T-helper 1 cell treated with Interleukin-12 subunit alpha and Interleukin-12 subunit beta and Interleukin-4 antibody, amounts not matched to agents 30 ng/mL and 1 ng/mL, for 36 hours (primary cell): Measurements from ENCODE around the gene SNX10. TPM values are rescaled to one million over a fixed set of nuclear protein-coding genes. Genes with fewer than 3 reads are reported as not detected.

Experiments used
- intact Hi-C: fragments of 100-400 bp; cut with micrococcal nuclease; formaldehyde crosslinking; loops from one replicate; pipeline ENCODE4 v1.15.1; 2024
- total RNA-seq: library from RNA; stranded (reverse); gene quantifications from 2 replicates; pipeline ENCODE4 v1.2.3, GENCODE V29; 2022

Gene SNX10
- total RNA-seq, 1 donor from 2014 or later: 43.1 TPM

DNA sequence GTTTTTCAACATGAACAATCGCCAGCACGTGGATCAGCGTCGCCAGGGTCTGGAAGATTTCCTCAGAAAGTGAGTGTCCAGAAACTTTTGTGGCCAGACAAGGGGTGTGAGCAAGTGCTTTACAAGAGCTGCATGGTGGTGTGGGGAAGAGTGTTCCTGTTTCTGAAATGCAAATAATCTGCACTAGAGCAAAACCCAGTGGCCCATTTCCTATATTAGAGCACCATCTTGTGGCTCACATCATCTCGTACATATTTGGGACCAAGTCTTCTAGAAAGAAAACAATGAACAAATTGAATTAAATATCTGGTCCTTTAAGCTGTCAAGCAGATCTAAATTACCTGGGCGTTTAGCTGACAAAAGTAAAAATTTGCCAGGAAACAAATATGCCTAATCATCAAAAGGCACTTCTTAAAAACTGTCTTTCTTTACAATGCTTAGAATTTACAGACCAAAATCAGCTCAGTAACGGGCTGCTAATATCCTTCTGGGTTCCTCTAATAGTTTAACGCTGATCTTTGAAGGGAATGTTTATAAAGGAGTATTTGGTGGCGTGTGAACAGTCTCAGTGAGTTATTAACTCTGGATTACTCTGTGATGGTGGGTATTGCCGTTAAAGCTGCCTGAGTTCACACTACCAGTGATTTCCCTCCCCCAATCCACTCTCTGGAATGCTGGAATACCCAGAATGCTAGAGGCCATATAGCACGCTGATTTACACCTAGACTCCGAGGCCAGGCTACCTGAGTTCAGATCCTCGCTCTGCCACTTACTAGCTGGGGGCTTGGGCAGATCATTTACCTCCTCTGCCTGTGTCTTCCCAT is 73.6 kb downstream of the SNX10 start:
- intact Hi-C loops: loop anchor here (1.0 kb wide), 11 partner anchors 74 to 503 kb away; partner anchors contain the start of gene SNX10

DNA sequence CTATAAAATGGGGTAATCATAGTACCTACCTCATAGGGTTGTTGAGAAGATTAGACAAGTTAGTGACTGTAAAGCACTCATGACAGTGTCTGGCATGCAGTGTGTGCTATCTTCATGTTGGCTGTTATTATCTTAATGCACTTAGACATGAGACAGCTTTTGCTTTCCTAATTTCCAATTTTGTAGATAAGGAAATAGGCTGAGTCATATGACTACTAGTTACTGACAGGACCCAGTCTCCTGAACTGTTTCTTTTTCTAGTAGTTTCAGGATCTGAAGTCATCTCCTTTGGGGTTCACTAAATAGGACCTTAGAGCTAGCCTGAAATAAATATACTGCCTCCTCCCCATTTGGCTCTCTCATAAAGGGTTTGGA is 74.2 kb downstream of the SNX10 start:
- intact Hi-C loops: loop anchor here (1.0 kb wide), 11 partner anchors 75 to 504 kb away; partner anchors contain the start of gene SNX10

DNA sequence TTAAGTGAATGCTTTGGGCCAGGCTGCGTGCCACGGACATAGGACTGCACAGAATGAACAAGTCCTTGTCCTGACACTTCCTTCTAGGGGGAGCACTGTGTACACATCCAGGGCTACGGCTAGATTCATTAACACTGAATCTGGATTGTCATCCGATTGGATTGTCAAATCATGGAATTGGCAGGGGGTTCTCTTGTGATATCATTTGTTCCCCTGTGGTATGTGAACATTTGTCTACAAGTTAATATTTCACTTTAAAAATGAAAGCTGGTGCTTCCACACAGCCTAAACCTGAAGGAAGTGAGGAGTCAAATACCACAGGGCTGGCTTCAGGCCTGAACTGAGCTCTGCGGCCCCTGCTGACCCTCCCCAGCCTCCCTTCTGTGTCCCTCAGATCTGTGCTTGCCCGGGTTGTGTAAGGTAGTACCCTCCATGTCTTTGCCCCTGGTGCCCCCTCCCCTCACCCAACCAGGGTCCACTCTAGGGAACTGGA is 75.6 kb downstream of the SNX10 start:
- intact Hi-C loops: no loop called here

DNA sequence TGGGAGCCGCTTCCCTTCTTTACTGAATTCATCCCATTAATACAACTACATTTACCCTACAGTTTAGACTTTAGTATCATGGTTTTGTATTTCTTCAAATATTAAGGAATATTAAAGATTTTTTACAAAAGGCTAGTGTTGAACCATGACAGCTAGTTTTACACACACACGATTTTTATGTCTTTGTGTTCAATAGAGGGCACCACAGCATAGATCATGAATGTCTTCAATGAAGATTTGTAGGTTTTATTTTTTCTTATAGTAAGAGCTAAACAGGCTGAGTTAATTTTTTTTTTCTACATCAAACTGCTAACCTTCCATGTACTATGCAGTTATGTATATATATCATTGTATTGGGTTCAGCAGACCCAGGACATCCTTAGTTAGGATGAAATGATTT is 76.9 kb downstream of the SNX10 start:
- intact Hi-C loops: no loop called here

DNA sequence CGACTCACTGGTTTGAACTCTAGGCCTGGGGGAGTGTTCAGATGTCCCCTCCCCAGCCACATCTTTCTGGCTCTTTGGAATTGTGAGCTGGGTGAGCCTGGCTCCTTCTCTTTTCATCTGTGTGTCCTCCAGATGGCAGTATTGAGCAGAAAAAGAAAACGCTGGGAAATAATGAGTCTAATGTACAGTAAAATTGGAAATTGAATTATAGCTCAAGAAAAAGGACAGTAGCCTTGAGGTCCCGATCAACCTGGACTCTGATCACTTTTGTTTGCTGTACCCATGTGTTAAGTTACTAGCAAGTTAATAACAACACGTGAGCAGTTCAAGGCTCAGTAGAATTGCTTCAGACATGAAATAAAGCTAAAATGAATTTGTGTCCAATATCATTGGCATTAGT is 77.9 kb downstream of the SNX10 start:
- intact Hi-C loops: loop anchor here (1.0 kb wide), 4 partner anchors 8 to 792 kb away; no protein-coding TSS in a partner anchor

DNA sequence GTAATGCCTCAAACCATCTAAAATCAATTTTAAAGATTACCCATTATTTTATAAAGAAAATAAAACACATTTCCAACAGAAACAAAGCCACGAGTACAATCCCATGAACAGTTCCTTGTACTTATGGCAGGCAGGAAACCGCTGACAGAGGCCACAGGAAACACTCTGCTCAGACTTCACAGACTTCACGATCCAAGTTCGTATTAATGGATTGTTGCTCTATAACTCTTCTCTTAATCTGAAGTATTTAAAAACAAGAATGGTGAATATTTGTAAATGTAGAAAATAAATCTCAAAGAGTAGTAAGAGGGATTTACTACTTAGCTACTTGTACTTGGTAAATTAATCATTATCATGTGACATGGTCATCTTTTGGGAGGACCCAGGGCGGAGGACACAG is 78.3 kb downstream of the SNX10 start:
- intact Hi-C loops: loop anchor here (5.0 kb wide), 1 partner anchor 492 kb away; the partner anchor contains the start of gene SKAP2

DNA sequence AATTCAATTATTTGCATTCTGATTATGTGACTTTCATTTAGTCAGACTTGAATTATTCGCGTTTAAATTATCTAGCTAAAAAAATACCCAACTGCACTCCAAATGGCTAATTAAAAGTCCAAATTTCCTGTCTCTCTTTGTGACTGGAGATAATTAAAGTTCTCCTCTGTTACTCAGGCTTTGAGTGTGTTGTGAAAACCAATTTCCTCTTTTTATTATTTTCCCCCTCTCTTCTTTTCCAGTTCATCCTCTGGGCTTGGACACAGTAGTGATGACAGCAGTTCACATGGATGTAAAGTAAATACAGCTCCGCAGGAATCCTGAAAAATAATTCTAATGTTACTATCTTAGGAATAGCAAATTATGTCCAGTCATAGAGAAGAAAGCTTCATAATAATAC is 80.6 kb downstream of the SNX10 start:
- intact Hi-C loops: loop anchor here (5.0 kb wide), 1 partner anchor 490 kb away; the partner anchor contains the start of gene SKAP2

DNA sequence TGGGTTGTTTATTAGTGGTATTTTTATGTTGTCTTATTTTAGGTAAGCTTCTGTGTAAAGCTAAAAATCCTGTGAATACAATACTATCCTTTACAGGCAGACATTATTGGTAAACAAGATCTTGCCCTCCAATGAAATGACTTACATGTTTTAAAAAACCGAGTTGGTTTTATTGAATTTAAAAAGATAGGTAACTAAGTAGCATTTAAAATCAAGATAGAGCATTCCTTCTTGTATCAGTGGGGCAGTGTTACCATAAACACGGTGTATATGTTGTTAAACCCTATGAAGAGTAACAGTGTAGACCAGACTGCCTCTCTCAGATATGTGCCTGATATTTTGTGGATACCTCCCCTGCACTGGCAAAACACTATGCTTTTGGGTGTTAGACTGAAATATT is 81.0 kb downstream of the SNX10 start:
- intact Hi-C loops: loop anchor here (5.0 kb wide), 1 partner anchor 490 kb away; the partner anchor contains the start of gene SKAP2

DNA sequence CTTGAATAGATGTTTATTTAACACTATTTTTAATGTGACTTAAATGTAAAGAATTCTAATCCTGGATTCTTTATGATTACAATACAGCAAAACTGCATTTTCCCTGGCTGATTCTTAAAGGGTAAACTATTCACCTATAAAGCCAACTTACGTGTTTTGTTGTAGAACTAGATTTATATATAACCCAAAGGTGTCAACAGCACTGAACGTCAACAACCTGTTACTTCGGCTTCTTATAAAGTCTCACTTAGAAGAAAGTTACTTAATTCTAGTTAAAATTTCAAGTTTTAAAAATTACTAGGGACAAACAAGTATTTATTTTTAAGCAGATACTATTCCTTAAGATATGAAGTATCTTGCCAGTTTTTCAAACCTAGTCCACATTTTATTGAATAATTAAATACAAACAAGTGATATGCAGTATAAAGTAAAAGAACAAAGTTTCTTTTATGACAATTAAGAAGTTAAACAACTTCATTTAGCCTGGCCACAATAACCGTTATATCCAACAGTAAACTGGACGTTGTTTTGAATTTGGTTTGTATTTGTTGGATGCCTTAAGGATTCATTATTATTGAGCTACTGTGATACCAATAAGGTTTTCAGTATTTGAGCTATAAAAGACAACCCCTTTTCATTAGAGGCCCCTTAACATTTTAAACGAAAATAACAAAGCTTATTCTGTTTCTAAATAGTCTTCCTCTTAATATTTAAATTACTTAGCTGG is 83.1 kb downstream of the SNX10 start:
- intact Hi-C loops: loop anchor here (5.0 kb wide), 1 partner anchor 487 kb away; the partner anchor contains the start of gene SKAP2

DNA sequence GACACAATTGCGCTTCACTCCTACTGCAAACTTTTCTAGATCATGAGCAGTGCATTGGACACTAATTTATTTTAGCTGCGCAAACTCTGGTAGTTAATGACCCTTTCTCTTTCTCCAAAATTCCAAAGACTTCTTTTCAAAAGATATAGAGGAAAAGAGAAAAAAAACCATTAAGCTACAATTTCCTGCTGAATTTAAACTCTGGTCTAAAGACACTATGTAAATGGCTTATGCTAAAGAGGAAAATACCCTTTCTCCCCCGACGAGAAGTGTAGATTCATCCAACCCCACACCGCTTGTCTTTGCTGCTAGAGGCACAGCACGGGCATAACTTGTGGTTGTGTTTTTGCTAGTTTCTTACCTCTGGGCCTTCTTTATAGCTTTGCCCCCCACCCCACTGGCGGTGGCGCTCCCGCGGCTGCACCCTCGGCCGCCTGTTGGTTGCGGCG is 84.1 kb downstream of the SNX10 start:
- intact Hi-C loops: loop anchor here (2.0 kb wide), 4 partner anchors 23 to 785 kb away; no protein-coding TSS in a partner anchor

DNA sequence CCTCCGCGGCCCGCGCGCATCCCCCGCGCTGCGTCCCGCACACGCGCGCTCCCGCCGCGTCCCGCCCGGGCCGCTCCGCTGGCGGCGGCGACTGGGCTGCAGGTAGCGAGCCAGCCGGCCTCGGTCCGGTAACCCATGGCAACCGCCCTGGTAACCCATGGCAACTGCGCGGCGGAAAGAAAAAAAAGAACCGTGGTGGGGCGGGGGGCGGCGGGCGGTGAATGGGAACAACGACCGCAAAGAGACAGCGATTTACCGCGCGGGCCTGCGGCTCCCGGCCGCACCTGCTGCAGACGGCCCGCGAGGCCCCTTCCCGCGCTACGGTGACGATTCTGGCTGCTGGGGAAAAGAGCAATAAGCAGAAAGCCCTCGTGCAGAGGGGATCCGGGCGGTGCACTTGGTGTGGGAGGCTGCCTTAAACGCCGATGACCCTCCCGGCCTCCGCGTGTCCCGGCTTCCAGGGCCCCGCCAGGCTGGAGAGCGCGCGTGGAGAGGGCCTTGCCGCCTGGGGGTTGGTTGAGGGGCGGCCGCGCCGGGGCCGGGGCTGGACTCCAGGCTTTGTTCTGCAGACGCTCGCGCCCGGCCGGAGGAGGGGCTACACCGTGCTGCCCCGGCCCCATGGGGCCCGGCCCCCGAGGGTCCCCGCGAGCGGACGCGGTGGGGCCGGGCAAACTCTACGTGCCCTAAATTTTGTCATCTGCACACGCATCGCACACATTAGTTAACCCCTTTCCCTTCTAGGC is 84.7 kb downstream of the SNX10 start:
- intact Hi-C loops: loop anchor here (2.0 kb wide), 4 partner anchors 22 to 784 kb away; no protein-coding TSS in a partner anchor

DNA sequence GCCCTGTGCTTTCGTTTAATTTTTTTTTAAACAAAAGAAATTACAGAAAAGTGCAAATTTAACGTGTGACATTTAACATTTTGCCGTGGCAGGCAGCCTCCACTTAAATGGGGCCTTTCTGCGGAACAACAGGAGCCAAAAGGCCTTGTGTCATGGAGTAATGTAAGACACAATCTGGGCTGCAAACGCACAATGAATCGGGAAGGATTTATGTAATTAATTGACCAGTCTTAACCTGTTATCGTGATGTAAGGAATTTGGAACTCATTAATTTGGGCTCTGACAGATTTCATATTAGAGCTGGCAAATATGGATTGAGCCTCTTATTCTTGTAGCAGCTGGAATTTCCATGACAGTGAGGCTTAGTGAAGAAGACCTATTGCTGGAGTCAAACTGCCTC is 86.4 kb downstream of the SNX10 start:
- intact Hi-C loops: no loop called here

DNA sequence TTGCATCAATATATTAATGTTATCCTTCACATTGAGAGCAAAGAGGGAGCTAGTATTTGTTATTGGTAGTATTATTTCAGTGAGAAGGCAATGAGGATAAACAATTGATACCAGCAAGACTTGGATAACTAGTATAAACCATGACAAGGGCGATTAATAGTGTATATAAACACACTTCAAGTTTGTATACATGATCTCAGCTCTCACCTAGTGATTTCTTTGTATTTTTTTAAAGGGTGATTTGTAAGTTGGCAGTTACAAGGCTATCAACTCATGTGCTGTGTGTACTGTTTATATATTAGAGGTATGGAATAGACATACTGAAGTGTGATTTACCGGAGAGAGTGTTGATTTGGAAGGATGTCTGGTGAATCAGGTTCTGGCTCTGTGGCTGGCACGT is 88.0 kb downstream of the SNX10 start:
- intact Hi-C loops: no loop called here

DNA sequence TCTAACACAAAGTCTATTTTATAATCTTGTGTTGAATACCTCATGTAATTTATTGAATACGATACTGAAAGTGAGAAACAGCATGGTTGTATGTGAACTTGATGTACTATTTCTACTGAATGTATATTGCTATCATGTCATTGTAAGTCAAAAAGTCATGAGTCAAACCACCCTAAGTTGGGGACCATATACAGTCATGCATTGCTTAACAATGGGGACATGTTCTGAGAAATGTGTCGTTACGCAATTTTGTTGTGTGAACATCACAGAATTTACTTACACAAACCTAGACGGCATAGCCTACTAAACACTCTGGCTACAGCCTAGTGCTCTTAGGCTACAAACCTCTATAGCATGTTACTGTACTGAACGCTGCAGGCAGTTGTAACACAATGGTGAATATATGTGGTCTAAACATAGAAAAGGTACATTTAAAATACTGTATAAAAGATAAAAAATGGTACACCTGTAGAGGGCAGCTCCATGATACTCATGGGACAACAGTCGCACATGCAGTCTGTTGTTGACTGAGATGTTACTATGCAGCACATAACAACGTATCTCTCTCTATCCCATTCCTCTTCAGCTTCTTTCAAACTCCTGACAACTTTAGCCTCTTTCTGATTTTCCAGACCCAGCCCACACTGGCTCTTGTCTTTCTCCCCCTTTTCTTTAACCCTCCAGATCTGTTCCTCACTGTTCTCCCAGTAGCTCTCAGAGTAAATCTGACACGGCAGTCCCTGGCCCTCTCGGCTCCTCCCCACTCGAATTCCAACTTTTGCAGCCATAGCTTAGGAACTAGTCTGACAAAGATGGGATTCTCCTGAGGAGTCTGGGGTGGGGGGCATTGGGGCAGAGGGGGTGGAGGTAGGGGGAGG is 90.1 kb downstream of the SNX10 start:
- intact Hi-C loops: no loop called here

DNA sequence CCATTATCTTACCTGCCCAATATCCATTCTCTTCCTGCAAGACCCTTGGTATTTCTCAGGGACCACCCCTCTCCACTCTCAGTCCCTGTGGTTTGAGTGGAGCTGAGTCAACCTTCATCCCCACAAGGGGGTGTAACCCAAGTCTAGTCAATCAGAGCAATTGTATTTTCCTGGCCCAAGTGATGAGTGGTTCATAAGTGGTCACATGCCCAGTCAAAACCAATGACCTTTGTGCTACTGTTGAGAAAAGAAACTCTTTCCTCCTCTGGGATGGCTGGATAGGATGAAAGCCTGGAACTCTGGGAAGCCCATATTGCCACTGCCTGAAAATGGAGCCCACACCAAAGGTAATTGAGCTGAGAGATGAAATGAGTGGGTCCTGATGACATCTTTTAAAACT is 93.6 kb downstream of the SNX10 start:
- intact Hi-C loops: no loop called here

DNA sequence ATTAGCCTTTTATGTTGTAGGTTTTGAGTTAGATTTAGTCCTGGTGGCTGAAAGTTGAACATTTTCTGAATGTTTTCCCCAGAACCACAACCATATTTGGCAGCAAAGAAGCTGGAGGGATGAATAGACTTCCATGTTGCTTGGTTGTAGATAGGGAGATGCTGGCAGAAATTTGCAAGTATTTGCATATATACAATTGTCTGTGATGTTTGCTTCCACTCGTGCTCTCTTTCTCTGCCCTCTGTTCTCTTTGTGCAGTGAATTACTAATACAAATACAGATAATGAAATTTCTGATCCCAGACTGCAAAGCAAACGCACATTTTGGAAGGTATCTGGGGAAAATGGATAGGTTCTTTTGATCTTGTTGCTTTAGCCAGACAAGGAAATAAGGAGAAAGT is 96.1 kb downstream of the SNX10 start:
- intact Hi-C loops: no loop called here

DNA sequence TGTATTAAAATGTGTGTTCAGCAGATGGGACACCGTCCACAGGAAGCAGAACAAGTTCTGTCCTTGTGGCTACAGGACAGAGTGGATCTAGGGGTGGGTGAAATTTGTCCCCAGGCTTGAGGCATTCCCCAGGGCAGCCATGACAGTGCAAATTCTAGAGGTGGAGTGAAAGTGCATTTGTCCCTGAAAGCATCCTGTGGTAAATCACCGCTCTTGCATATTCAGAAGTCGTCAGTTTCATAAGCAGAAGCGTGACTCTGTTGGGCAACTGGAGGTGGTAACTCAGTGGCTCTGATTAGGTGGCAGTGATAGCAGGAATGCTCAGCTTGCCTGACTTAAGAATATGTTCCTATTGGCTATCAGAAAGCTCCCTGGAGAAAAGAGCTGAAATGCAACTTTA is 96.6 kb downstream of the SNX10 start:
- intact Hi-C loops: no loop called here

DNA sequence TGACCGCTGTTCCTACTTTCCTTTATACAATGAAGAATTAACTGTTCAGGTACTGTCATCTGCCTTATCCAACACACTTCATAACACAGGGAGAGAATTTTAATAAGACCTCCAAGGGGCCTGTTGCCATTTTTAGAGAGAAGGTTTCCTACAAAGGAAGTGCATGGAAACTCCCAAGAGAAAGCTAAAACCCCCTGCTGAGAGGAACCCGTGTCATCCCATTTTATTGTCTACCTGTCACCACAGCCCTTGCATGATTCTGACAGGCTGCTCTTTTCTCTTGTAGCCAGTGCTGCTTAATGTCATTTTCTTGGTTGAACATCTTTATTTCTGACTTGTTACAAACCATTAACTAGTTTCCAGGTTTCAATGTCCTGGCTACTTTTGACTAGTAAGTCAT is 98.4 kb downstream of the SNX10 start:
- intact Hi-C loops: no loop called here

DNA sequence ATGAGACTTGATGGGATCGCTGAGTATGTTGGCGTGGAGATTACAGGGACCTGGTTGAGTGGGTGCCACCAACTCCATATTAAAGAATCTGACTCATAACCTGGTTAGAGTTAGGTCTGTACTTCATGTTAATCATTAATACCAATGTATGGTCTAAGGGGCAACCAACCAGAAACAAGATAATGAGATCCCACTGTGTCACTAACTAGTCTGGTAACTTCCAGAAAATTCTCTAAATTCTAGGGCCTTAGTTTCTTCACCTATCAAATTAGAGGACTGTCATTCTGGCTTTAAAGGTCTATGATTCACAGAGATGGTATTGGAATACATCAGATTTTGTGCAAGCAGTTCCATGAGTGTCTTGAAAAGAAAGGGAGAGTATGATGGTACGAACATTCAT is 102.2 kb downstream of the SNX10 start:
- intact Hi-C loops: no loop called here

DNA sequence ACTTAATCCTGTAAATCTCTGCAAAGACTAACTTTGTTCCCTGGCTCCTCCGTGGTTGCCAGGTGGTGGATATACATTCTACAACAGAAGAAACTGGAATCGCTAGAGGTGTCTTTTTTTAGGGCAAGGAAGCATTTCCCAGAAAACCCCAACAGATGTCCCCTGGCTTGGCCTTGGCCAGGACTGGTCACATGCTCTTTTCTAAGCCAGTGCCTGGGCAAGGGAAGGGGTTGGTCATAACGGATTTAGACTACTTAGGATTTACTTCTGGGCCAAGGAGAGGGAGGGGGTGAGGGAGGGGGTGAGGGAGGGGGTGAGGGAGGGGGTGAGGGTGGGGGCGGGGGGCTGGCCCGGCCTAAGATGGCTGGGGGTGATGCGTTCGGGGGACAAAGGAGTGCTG is 105.7 kb downstream of the SNX10 start:
- intact Hi-C loops: no loop called here
